Raji (cell line): ENCODE results near the gene SSB.

Source experiments
- POLR2A ChIP-seq: IDR thresholded peaks from 2 replicates; pipeline ENCODE4 v1.6.1; 2011; ENCODE audit warnings: low read depth, low read length, control low read depth; ENCODE audit not compliant: insufficient read depth

The SSB gene

GRCh38 chr2:169822785-169823392 is 24.2 kb downstream of the SSB start:
- no peak for TF ChIP-seq POLR2A

DNA sequence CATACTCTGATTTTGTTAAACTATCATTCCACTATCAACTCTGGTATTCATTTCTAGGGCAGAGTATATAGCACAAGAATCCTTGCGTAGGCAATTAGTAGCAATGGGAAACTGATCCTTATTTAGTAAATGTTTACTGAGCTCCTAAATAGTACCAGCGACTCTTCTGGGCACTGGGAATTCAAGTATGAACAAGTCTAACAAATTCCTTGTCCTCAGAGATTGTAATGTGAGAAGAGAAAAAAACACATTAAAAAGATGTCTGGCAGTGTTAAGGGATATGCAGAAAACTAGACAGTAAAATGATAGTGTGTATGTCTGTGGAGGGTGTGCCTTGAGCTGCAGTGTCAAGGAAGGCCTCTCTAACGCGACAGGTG is 25.3 kb downstream of the SSB start:
- no peak for TF ChIP-seq POLR2A

- TF ChIP-seq POLR2A = peak; percentile 89
Measured at GRCh38 chr2:169824373-169825333, 26.0 kb downstream of the SSB start, which contains the start of gene METTL5. Gene METTL5 (minus strand): TSS chr2:169824905. CDS start chr2:169824597, 308 bp downstream.

- peak; percentile 78 for TF ChIP-seq POLR2A
Measured at GRCh38 chr2:169827272-169828140, 28.8 kb downstream of the SSB start, which contains the start of gene UBR3. Gene UBR3 (plus strand): TSS chr2:169827454. CDS start chr2:169827508, 54 bp downstream.

DNA sequence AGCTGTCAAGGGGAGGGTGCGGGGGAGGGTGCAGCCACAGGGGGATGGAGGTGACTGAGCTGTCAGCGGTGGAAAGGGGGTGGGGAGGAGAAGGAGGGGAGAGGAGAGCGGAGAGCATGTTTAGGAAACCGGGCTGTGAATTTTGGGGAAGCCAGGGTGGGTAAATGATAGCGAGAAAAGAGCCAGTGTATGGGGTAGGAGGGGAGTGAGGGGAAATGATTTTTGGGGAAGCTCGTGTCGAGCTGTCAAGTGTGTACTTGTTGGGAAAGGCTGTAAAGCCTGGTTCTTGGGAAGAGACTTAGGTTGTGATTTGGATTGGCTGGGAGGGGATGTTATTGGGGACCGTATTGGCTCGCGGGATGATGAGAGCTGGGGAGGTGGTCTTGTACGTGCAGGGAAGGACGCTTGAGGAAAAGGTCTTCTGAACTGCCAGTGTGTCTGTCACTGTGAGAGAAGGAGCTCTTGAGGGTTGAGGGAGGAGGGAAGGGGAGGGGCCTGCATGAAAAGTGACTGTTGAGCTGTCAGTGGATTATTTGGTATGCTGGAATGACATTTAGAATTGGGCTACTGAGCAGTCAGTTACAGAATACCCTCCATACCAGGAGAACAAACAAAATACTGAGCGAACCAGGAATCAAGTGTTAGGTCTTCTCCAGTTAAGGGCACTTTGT is 29.6 kb downstream of the SSB start:
- no peak; the same call in 1 of the 2 replicates for TF ChIP-seq POLR2A

- TF ChIP-seq POLR2A = no peak
Measured at GRCh38 chr2:169834401-169834800, 35.7 kb downstream of the SSB start.

DNA sequence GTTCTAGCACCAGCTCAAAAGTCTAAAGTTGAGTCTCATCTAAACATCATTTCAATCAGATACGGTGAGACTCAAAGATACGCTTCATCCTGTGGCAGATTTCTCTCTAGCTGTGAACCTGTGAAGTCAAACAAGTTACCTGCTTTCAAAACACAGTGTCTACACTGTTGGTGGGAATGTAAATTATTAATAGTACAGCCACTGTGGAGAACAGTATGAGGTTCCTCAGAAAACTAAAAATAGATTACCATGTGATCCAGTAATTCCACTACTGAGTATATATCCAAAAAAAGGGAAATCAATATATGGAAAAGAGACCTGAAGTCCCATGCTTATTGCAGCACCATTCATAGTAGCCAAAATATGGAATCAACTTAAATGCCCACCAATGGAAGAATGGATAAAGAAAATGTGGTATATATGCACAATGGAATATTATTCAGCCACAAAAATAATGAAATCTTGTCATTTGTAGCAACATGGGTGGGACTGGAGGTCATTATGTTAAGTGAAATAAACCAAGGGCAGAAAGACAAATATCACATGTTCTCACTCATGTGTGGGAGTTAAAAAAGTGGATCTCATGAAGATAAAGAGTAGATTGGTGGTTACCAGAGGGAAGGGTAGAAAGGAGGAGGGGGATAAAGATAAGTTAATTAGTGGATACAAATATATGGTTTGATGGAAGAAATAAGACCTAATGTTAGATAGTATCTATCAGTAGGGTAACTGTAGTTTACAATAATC is 40.2 kb downstream of the SSB start:
- TF ChIP-seq POLR2A = no peak

DNA sequence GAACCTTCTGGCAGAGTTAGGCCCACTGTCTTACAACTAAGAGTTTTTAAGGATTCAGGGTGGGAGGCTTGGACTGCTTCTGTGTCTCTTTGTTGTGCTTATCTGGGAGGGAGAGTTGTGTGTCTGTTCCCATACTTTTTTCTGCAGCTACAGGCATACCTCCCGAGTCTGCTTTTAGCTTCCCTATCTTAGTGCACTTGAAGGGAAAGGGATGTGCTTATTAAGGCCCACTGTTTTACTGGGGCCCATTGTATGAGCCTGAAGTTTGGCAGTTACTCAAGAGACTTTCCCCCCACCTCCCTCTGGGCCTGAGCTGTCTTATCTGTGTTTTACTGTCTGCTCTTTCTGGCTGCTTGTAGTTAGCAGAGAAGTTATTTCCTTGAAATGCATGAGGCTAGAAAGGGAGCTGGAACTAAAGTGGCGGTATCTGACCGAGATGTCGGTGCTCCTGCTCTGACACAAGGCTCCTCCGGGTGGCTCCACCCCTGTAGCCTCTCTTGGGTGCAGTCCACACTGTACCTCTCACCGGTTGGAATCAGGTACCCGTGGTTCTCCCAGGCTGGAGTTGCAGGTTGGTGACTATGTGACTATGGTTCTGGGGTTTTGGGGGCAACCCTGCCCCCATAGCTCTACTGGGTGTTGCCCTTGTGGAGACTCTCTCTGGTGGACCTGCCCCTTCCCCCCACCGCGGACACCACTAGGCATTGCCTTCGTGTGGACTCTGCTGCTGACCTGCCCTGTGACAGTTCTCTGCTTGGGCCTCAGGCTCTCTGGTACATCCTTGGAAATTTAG is 41.5 kb downstream of the SSB start:
- TF ChIP-seq POLR2A = no peak

DNA sequence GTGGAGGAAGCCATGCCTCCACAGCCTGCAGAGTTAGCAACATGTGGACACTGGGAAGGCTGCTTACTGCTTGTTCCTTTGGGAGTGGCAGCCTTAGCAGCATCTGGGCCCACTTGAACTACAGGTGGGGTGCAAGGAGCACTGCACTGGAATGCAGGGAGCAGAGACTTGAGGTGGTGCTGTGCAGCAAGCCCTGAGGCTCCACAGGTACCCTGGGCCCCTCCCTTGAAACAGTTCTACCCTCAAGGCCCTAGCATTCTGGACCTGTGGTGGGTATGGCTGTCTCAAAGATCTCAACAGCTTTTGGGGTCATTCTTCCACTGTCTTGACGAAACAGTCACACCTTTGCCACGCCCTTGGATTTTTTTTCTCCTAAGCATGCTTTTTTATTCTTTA is 42.1 kb downstream of the SSB start:
- no peak for TF ChIP-seq POLR2A

- TF ChIP-seq POLR2A = no peak
Measured at GRCh38 chr2:169845016-169845415, 46.3 kb downstream of the SSB start.

GRCh38 chr2:169849710-169850109 is 51.0 kb downstream of the SSB start:
- TF ChIP-seq POLR2A = no peak

GRCh38 chr2:169853041-169853668 is 54.5 kb downstream of the SSB start:
- no peak for TF ChIP-seq POLR2A

- TF ChIP-seq POLR2A = no peak
Measured at GRCh38 chr2:169859423-169859822, 60.8 kb downstream of the SSB start.

- no peak for TF ChIP-seq POLR2A
Measured at GRCh38 chr2:169860149-169860548, 61.5 kb downstream of the SSB start.
